GM12878 (cell line): Measurements from ENCODE around the gene CARD10. TPM values are rescaled to one million over a fixed set of nuclear protein-coding genes. Genes with fewer than 3 reads are reported as not detected.
A peak's percentile ranks its signal among the peaks of the same experiment; 100 is the strongest.

Experiments used
- CBX3 ChIP-seq: fragments of 200-600 bp; sonication (generic); IDR thresholded peaks from 2 replicates; pipeline ENCODE4 v1.6.1; 2016; ENCODE audit warnings: low read depth, borderline replicate concordance
- CEBPB ChIP-seq, 2 experiments: fragments of 150-350 bp in 1 of 2; IDR thresholded peaks; 2 replicates each; pipeline ENCODE4 v1.6.1; 2012 to 2014; ENCODE audit warnings: low read depth in 2 of 2, low read length in 2 of 2, borderline replicate concordance in 1 of 2, inconsistent platforms in 1 of 2
- CEBPZ ChIP-seq: fragments of 150-350 bp; IDR thresholded peaks from 2 replicates; pipeline ENCODE4 v1.6.1; 2016; ENCODE audit warnings: low read depth, low read length
- CTCF ChIP-seq, 3 experiments: IDR thresholded peaks in 2 of 3; conservative IDR thresholded peaks in 1 of 3; 2 replicates each; pipeline ENCODE4 v1.5.1; 2011; ENCODE audit warnings: low read depth in 3 of 3, low read length in 3 of 3, mild to moderate bottlenecking in 3 of 3, control low read depth in 2 of 3, moderate library complexity in 2 of 3, inconsistent platforms in 1 of 3, mixed read lengths in 1 of 3; ENCODE audit not compliant: control insufficient read depth in 2 of 3, insufficient read depth in 1 of 3; ENCODE audit errors: extremely low read depth in 1 of 3
- FOS ChIP-seq: IDR thresholded peaks from 3 replicates; pipeline ENCODE4 v1.6.1; 2011; ENCODE audit warnings: borderline replicate concordance; ENCODE audit not compliant: insufficient read length; ENCODE audit errors: extremely low read depth
- GATAD2B ChIP-seq: fragments of 450-650 bp; conservative IDR thresholded peaks from 2 replicates; pipeline ENCODE4 v1.6.1; 2017; ENCODE audit warnings: low read depth, mild to moderate bottlenecking, moderate library complexity
- HSF1 ChIP-seq: fragments of 150-350 bp; IDR thresholded peaks from 2 replicates; pipeline ENCODE4 v1.6.1; 2014; ENCODE audit warnings: mild to moderate bottlenecking, low read depth, low read length
- IKZF1 ChIP-seq: fragments of 450-650 bp; conservative IDR thresholded peaks from 2 replicates; pipeline ENCODE4 v1.6.1; 2017; ENCODE audit warnings: antibody characterized with exemption, mild to moderate bottlenecking
- KAT2A ChIP-seq: conservative IDR thresholded peaks from 2 replicates; pipeline ENCODE4 v1.6.1; 2011; ENCODE audit warnings: low read depth, low read length; ENCODE audit not compliant: control insufficient read depth
- NR2F1 ChIP-seq: fragments of 450-650 bp; conservative IDR thresholded peaks from 2 replicates; pipeline ENCODE4 v1.6.1; 2017; ENCODE audit warnings: mild to moderate bottlenecking
- PML ChIP-seq: IDR thresholded peaks from 2 replicates; pipeline ENCODE4 v1.6.1; 2012; ENCODE audit warnings: low read length, inconsistent platforms
- POLR2AphosphoS2 ChIP-seq: IDR thresholded peaks from 2 replicates; pipeline ENCODE4 v1.6.1; 2011; ENCODE audit warnings: low read depth, mild to moderate bottlenecking, low read length, improper control_type of control experiment, moderate library complexity
- RUNX3 ChIP-seq: IDR thresholded peaks from 2 replicates; pipeline ENCODE4 v1.6.1; 2012; ENCODE audit warnings: low read length, inconsistent platforms
- SMAD5 ChIP-seq: IDR thresholded peaks from 2 replicates; pipeline ENCODE4 v1.6.1; 2016; ENCODE audit warnings: antibody characterized with exemption, low read depth
- ZBTB33 ChIP-seq: fragments of 450-650 bp; IDR thresholded peaks from 2 replicates; pipeline ENCODE4 v1.6.1; 2017; ENCODE audit warnings: mild to moderate bottlenecking
- polyA plus RNA-seq, 11 experiments: library from polyadenylated mRNA; depleted of rRNA in 4 of 11; unstranded in 6 of 11; stranded (reverse) in 5 of 11; fragments of >200 nt; fragmentation: Nextera tagmentation in 4 of 11; fragmentation: Illumina TruSeq in 1 of 11; extraction: Ambion mirVana in 4 of 11; extraction: Trizol in 1 of 11; gene quantifications; 1 replicate in 1 of 11; 2 replicates in 10 of 11; pipeline versions ENCODE4 v1.2.1 to v1.2.3, GENCODE V29; 2011 to 2016; ENCODE audit warnings: inconsistent platforms in 2 of 11, missing spikeins in 2 of 11, low read depth in 1 of 11
- total RNA-seq, 4 experiments: library from RNA; depleted of rRNA in 3 of 4; stranded (reverse); fragments of >200 nt in 3 of 4; fragmentation: Illumina TruSeq in 1 of 4; extraction: Trizol in 1 of 4; gene quantifications; 2 replicates each; pipeline versions ENCODE4 v1.2.1 to v1.2.3, GENCODE V29; 2013 to 2021

CARD10 gene
- total and polyA plus RNA-seq, 10 of the 15 experiments (the other 5 are each of a cell fraction or from before 2014, with no cell fraction given) = 0.08 to 0.10 (median 0.10) TPM; not detected in 7

- TF ChIP-seq CEBPB (IDR thresholded peaks at IDR 0.05; ENCODE audit: borderline replicate concordance in 1 of 2, low read depth in 2 of 2, low read length in 2 of 2) = peak in 1 of 2 experiments; percentile 58; a peak in 2 of 4 replicates
- no peak for TF ChIP-seq SMAD5
- TF ChIP-seq FOS = no peak
- TF ChIP-seq IKZF1 = peak; percentile 52
- TF ChIP-seq HSF1 = no peak
- TF ChIP-seq CBX3 = no peak
- no peak for TF ChIP-seq POLR2AphosphoS2
- peak; percentile 58 to 82 (median 71) for TF ChIP-seq CTCF (IDR thresholded peaks at IDR 0.05 in 2 of 3, conservative IDR thresholded peaks at IDR 0.05 in 1 of 3; ENCODE audit: control insufficient read depth in 2 of 3, extremely low read depth in 1 of 3, insufficient read depth in 1 of 3, low read depth in 3 of 3, low read length in 3 of 3)
- TF ChIP-seq NR2F1 = peak; percentile 80
- no peak for TF ChIP-seq KAT2A
- TF ChIP-seq RUNX3 = peak; percentile 78
- TF ChIP-seq ZBTB33 = no peak
- 0 out of 2 replicates have a peak, but pooled peaks have one; percentile 52 for TF ChIP-seq GATAD2B
- no peak for TF ChIP-seq CEBPZ
- TF ChIP-seq PML = no peak
Observed at GRCh38 chr22:37561212-37562048, 42.2 kb upstream of the CARD10 start (continued).
